ENCODE data around the gene PRKCE.

The PRKCE gene

DNA sequence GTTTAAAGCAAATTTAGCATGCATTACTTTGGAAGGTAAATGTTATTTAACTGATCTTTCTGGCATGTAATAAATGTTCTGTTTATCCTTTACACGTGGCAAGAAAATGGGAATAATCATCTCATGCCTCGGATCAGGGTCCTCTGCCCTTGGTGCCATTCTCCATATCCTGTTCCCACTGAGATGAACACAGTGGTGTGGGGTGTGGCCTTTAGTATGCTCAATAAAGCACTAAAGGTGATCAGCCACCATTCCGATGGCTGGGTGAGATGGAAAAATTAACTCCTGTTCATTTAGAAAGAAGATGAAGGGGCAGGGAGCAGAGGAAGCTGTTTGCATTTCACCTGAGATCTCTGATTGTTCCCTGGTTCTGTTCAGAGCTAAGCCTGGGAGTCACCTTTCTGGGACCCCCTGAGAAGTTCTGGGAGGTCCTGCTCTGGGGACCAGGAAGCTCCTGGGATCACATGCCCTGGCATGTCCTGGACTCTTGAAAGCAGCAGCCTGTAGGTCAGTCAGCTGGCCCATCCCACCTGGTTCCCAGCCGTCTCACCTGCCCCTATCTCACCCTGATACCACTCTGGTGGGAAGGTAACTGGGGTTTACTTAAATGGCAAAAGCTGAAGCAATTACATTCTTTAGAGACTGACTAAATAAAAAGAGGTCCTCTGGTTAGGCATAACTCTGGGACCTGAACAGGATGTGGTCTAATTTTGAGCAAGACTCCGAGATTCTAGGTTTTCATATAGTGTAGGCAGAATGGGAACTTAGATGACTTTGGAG is 356.8 kb downstream of the PRKCE start:
- no peak for DNase-seq (ENCODE audit: low read depth)

GRCh38 chr2:46009315-46009714 is 357.8 kb downstream of the PRKCE start:
- no peak for DNase-seq (ENCODE audit: low read depth)
- TF ChIP-seq, protein P1, sequence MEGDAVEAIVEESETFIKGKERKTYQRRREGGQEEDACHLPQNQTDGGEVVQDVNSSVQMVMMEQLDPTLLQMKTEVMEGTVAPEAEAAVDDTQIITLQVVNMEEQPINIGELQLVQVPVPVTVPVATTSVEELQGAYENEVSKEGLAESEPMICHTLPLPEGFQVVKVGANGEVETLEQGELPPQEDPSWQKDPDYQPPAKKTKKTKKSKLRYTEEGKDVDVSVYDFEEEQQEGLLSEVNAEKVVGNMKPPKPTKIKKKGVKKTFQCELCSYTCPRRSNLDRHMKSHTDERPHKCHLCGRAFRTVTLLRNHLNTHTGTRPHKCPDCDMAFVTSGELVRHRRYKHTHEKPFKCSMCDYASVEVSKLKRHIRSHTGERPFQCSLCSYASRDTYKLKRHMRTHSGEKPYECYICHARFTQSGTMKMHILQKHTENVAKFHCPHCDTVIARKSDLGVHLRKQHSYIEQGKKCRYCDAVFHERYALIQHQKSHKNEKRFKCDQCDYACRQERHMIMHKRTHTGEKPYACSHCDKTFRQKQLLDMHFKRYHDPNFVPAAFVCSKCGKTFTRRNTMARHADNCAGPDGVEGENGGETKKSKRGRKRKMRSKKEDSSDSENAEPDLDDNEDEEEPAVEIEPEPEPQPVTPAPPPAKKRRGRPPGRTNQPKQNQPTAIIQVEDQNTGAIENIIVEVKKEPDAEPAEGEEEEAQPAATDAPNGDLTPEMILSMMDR (IDR thresholded peaks at IDR 0.05; ENCODE audit: low read depth, low read length, missing control alignments): no peak
- H3K4me3 ChIP-seq (ENCODE audit: low read depth, low read length): no peak overlapping the region

More for the DNA sequence above, 356.8 kb downstream of the PRKCE start:
- TF ChIP-seq, protein P1 (IDR thresholded peaks at IDR 0.05; ENCODE audit: low read depth, low read length, missing control alignments): no peak
- no peak overlapping the region for H3K4me3 ChIP-seq (ENCODE audit: low read depth, low read length)

- DNase-seq (ENCODE audit: low read depth): no peak
- H3K4me3 ChIP-seq (ENCODE audit: low read depth, low read length): no peak overlapping the region
- TF ChIP-seq, protein P1 (IDR thresholded peaks at IDR 0.05; ENCODE audit: low read depth, low read length, missing control alignments): no peak
These were observed 358.3 kb downstream of the PRKCE start for GRCh38 chr2:46009772-46010171.

DNA sequence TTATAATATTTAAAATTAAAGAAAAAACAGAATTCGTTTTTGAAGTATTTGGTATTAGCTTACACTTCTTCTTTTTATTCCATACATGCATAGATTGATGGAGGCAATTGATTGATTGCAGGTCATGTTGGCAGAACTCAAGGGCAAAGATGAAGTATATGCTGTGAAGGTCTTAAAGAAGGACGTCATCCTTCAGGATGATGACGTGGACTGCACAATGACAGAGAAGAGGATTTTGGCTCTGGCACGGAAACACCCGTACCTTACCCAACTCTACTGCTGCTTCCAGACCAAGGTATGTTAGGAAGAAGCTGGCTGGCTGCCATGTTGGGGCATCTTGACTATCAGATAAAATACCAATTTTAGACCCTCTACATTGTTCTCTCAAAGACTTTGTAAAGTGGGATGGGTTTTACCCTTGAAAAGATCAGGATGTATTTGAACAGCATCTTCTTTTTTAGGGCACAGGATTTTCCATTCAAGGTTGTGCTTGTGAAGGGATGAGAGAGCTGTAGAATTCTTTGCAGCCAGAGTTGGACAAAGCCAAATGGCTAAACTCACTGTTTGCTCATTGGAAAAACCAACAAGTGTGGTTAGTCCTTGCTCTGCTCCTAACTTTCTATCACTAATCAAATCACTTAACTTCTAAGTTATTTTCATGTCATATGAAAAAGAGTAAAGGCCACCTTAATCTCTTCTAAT is 358.9 kb downstream of the PRKCE start:
- TF ChIP-seq, protein P1 (IDR thresholded peaks at IDR 0.05; ENCODE audit: low read depth, low read length, missing control alignments): no peak
- DNase-seq (ENCODE audit: low read depth): no peak
- no peak overlapping the region for H3K4me3 ChIP-seq (ENCODE audit: low read depth, low read length)

DNA sequence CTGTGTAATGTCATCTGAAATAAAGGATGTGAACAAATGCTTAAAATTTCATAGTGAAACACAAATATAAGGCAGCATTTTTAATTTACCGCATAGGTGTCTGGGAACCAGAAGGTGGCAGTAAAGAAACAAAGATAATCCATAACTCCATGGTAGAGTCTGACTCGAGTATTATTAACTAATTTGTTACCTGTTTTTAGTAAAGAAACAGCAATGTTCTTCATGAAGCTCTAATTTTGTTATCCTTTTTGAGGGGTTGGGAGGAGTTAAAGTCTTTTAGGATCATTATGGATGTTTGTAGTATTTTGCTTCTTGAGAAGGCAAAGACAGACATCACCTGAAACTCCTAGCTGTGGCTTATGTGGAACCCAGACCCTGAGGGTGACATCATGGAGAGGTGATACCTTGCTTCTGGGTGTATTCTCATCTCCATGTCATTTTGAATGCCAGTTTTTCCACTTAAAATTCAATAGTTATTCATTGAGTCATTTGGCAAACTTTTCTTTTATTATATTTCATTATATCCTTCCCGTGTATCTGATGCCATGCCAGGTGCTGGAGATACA is 359.5 kb downstream of the PRKCE start:
- DNase-seq (ENCODE audit: low read depth): no peak
- TF ChIP-seq, protein P1 (IDR thresholded peaks at IDR 0.05; ENCODE audit: low read depth, low read length, missing control alignments): peak; percentile 45
- H3K4me3 ChIP-seq (ENCODE audit: low read depth, low read length): no peak overlapping the region

- DNase-seq (ENCODE audit: low read depth): no peak
- no peak overlapping the region for H3K4me3 ChIP-seq (ENCODE audit: low read depth, low read length)
- TF ChIP-seq, protein P1 (IDR thresholded peaks at IDR 0.05; ENCODE audit: low read depth, low read length, missing control alignments): no peak
These were observed 361.3 kb downstream of the PRKCE start for GRCh38 chr2:46012618-46013240.
